H1 (cell line): Measurements from ENCODE around the gene ADA. TPM values are rescaled to one million over a fixed set of nuclear protein-coding genes. Genes with fewer than 3 reads are reported as not detected.
A peak's percentile ranks its signal among the peaks of the same experiment; 100 is the strongest.

Experiments
- CTCF ChIA-PET: fragments of 300-600 bp; sonication (Branson Sonifier 250); formaldehyde crosslinking; loops from one replicate; lab custom pipeline; 2021; ENCODE audit not compliant: partially characterized antibody; lab: Charles Lee
- POLR2A ChIA-PET: fragments of 300-600 bp; sonication (Branson Sonifier 250); formaldehyde crosslinking; loops from one replicate; lab custom pipeline; 2021; ENCODE audit warnings: inconsistent platforms; ENCODE audit not compliant: partially characterized antibody; lab: Charles Lee
- DNase-seq, 2 experiments: peaks; one replicate each; pipeline versions ENCODE4 v3.0.0 to v3.0.0-alpha.2; 2010 to 2022; ENCODE audit warnings: low spot score in 2 of 2, low read depth in 1 of 2, mixed read lengths in 1 of 2
- FAIRE-seq: peaks from 2 replicates; lab custom pipeline; 2011; peaks lifted over from hg19 to GRCh38; lab: Jason Lieb, UNC
- H2AFZ ChIP-seq: 2 replicates; pipeline ENCODE4 v1.8.1; 2012; ENCODE audit warnings: low read length, inconsistent platforms
- H2AK5ac ChIP-seq: 2 replicates; pipeline ENCODE4 v1.6.1; 2013; ENCODE audit warnings: low read depth, low read length
- H2BK120ac ChIP-seq: replicated peaks from 2 replicates; pipeline ENCODE3; 2013; ENCODE audit warnings: low read depth, low read length, inconsistent platforms
- H2BK12ac ChIP-seq: 2 replicates; pipeline ENCODE4 v1.6.1; 2013; ENCODE audit warnings: low read depth, low read length
- H2BK15ac ChIP-seq: 2 replicates; pipeline ENCODE4 v1.6.1; 2013; ENCODE audit warnings: low read length
- H2BK20ac ChIP-seq: 2 replicates; pipeline ENCODE4 v1.6.1; 2013; ENCODE audit warnings: low read length
- H2BK5ac ChIP-seq: 2 replicates; pipeline ENCODE4 v1.6.1; 2013; ENCODE audit warnings: low read depth, low read length
- H3K14ac ChIP-seq: 2 replicates; pipeline ENCODE4 v1.6.1; 2013; ENCODE audit warnings: inconsistent platforms; ENCODE audit not compliant: insufficient read length
- H3K18ac ChIP-seq: 2 replicates; pipeline ENCODE4 v1.6.1; 2013; ENCODE audit warnings: low read length; ENCODE audit errors: extremely low read depth
- H3K23ac ChIP-seq: 2 replicates; pipeline ENCODE4 v1.6.1; 2013; ENCODE audit warnings: inconsistent platforms; ENCODE audit not compliant: insufficient read length
- H3K23me2 ChIP-seq: 2 replicates; pipeline ENCODE4 v1.6.1; 2013; ENCODE audit warnings: low read depth, low read length
- H3K27ac ChIP-seq: 2 replicates; pipeline ENCODE4 v1.6.1; 2011; ENCODE audit warnings: low read depth, low read length, inconsistent platforms
- H3K27me3 ChIP-seq, 4 experiments: replicated peaks in 1 of 4; 1 replicate in 1 of 4; 2 replicates in 3 of 4; pipeline versions ENCODE4 v1.6.1 to v1.8.1; 2011 to 2013; ENCODE audit warnings: low read length in 3 of 4, mild to moderate bottlenecking in 3 of 4, inconsistent platforms in 2 of 4, mixed read lengths in 2 of 4, moderate library complexity in 1 of 4; ENCODE audit not compliant: control insufficient read depth in 3 of 4, insufficient read depth in 3 of 4; ENCODE audit errors: extremely low read depth in 1 of 4
- H3K36me3 ChIP-seq, 4 experiments: 2 replicates each; pipeline versions ENCODE4 v1.6.1 to v1.8.1; 2011 to 2013; ENCODE audit warnings: mild to moderate bottlenecking in 4 of 4, low read length in 3 of 4, moderate library complexity in 2 of 4, control low read depth in 1 of 4, inconsistent platforms in 1 of 4; ENCODE audit not compliant: insufficient read depth in 4 of 4, control insufficient read depth in 2 of 4
- H3K4ac ChIP-seq: replicated peaks from 2 replicates; pipeline ENCODE3; 2013; ENCODE audit warnings: low read length, low read depth, mixed read lengths, inconsistent platforms; ENCODE audit not compliant: insufficient read length
- H3K4me1 ChIP-seq, 4 experiments: replicated peaks in 1 of 4; 1 replicate in 1 of 4; 2 replicates in 3 of 4; pipeline versions ENCODE4 v1.6.1 to v1.8.1; 2011 to 2013; ENCODE audit warnings: low read length in 3 of 4, inconsistent platforms in 2 of 4, mixed read lengths in 1 of 4; ENCODE audit not compliant: insufficient read depth in 4 of 4, control insufficient read depth in 3 of 4
- H3K4me2 ChIP-seq, 2 experiments: 2 replicates each; pipeline versions ENCODE4 v1.6.1 to v1.8.1; 2011 to 2013; ENCODE audit warnings: low read depth in 2 of 2, low read length in 2 of 2, control low read depth in 1 of 2, inconsistent platforms in 1 of 2, mild to moderate bottlenecking in 1 of 2; ENCODE audit not compliant: insufficient read depth in 1 of 2
- H3K4me3 ChIP-seq, 4 experiments: fragments of 200-600, 300-600 bp in 1 of 4; sonication (generic), shearing (Covaris generic), sonication (Bioruptor Twin) in 1 of 4; 2 replicates each; pipeline versions ENCODE4 v1.5.1 to v1.8.1; 2011 to 2016; ENCODE audit warnings: low read length in 4 of 4, low read depth in 3 of 4, control low read depth in 2 of 4, inconsistent platforms in 2 of 4, mild to moderate bottlenecking in 2 of 4, mixed read lengths in 1 of 4, moderate library complexity in 1 of 4; ENCODE audit not compliant: insufficient read depth in 2 of 4; ENCODE audit errors: extremely low read depth in 1 of 4
- H3K56ac ChIP-seq: replicated peaks from 2 replicates; pipeline ENCODE3; 2013; ENCODE audit warnings: low read depth, mild to moderate bottlenecking, mixed read lengths, low read length, inconsistent platforms; ENCODE audit not compliant: insufficient read length
- H3K79me1 ChIP-seq: 2 replicates; pipeline ENCODE4 v1.6.1; 2013; ENCODE audit warnings: low read depth, low read length, control low read depth
- H3K79me2 ChIP-seq, 2 experiments: 2 replicates each; pipeline versions ENCODE4 v1.6.1 to v1.8.1; 2012 to 2013; ENCODE audit warnings: low read length in 2 of 2, mild to moderate bottlenecking in 2 of 2, inconsistent platforms in 1 of 2; ENCODE audit not compliant: insufficient read depth in 2 of 2, control insufficient read depth in 1 of 2
- H3K9ac ChIP-seq, 4 experiments: replicated peaks in 1 of 4; 1 replicate in 1 of 4; 2 replicates in 3 of 4; pipeline versions ENCODE4 v1.6.1 to v1.8.1; 2011 to 2013; ENCODE audit warnings: low read depth in 3 of 4, low read length in 3 of 4, control low read depth in 2 of 4, mild to moderate bottlenecking in 2 of 4, moderate library complexity in 2 of 4, inconsistent platforms in 1 of 4; ENCODE audit errors: extremely low read depth in 1 of 4
- H3K9me3 ChIP-seq, 2 experiments: 2 replicates each; pipeline versions ENCODE4 v1.6.1 to v1.8.1; 2012 to 2013; ENCODE audit warnings: mild to moderate bottlenecking in 2 of 2, moderate library complexity in 2 of 2, control low read depth in 1 of 2, inconsistent platforms in 1 of 2, low read depth in 1 of 2, low read length in 1 of 2, mixed read lengths in 1 of 2; ENCODE audit not compliant: insufficient read depth in 2 of 2
- H4K20me1 ChIP-seq, 2 experiments: replicated peaks in 1 of 2; 2 replicates each; pipeline versions ENCODE3 to v1.8.1; 2011 to 2013; ENCODE audit warnings: inconsistent platforms in 2 of 2, low read length in 2 of 2, mild to moderate bottlenecking in 1 of 2; ENCODE audit not compliant: insufficient read depth in 2 of 2, control insufficient read depth in 1 of 2
- H4K5ac ChIP-seq: 2 replicates; pipeline ENCODE4 v1.6.1; 2013; ENCODE audit warnings: low read length, low read depth, mixed read lengths, inconsistent platforms; ENCODE audit not compliant: insufficient read length
- H4K8ac ChIP-seq: 2 replicates; pipeline ENCODE4 v1.8.0; 2013; ENCODE audit warnings: mild to moderate bottlenecking, moderate library complexity, low read length, inconsistent platforms; ENCODE audit not compliant: insufficient read depth; ENCODE audit errors: extremely low read depth
- H4K91ac ChIP-seq: replicated peaks from 2 replicates; pipeline ENCODE3; 2013; ENCODE audit warnings: low read length, mixed read lengths, inconsistent platforms; ENCODE audit not compliant: insufficient read length
- HDAC6 ChIP-seq: IDR thresholded peaks from one replicate; pipeline ENCODE4 v1.7.1; 2012; ENCODE audit warnings: low read depth, mild to moderate bottlenecking, inconsistent platforms, low read length, moderate library complexity
- MAFK ChIP-seq: IDR thresholded peaks from 2 replicates; pipeline ENCODE4 v1.6.1; 2012; ENCODE audit warnings: low read depth, mild to moderate bottlenecking, improper control_type of control experiment, low read length
- RBBP5 ChIP-seq: IDR thresholded peaks from 2 replicates; pipeline ENCODE4 v1.7.1; 2012; ENCODE audit warnings: low read depth, mild to moderate bottlenecking, inconsistent platforms, low read length, moderate library complexity, borderline replicate concordance
- RNF2 ChIP-seq: fragments of 200-900, 300-1000 bp; sonication (generic); IDR thresholded peaks from 2 replicates; pipeline ENCODE4 v1.7.1; 2016; ENCODE audit warnings: borderline replicate concordance, low read depth, mild to moderate bottlenecking, antibody characterized with exemption, low read length; ENCODE audit not compliant: poor library complexity, severe bottlenecking; ENCODE audit errors: missing control alignments
- RXRA ChIP-seq: IDR thresholded peaks from 2 replicates; pipeline ENCODE4 v1.6.1; 2011; ENCODE audit warnings: low read depth, mild to moderate bottlenecking, low read length, moderate library complexity; ENCODE audit not compliant: insufficient read depth
- SIRT6 ChIP-seq: IDR thresholded peaks from one replicate; pipeline ENCODE4 v1.7.1; 2012; ENCODE audit warnings: low read length, inconsistent platforms
- TAF1 ChIP-seq: IDR thresholded peaks from 2 replicates; pipeline ENCODE4 v1.6.1; 2011; ENCODE audit warnings: mild to moderate bottlenecking, low read depth, low read length
- TEAD4 ChIP-seq: IDR thresholded peaks from 2 replicates; pipeline ENCODE4 v1.6.1; 2012; ENCODE audit warnings: low read depth, low read length, inconsistent platforms, mixed read lengths
- YY1 ChIP-seq: IDR thresholded peaks from 2 replicates; pipeline ENCODE4 v1.6.1; 2011; ENCODE audit warnings: low read depth, mild to moderate bottlenecking, low read length
- ZNF274 ChIP-seq: IDR thresholded peaks from 2 replicates; pipeline ENCODE4 v1.7.0; 2012; ENCODE audit warnings: low read length, borderline replicate concordance; ENCODE audit errors: extremely low read depth
- WGBS, 2 experiments: shearing (Covaris generic) in 1 of 2; methylation state at CpG; one replicate each; pipeline versions ENCODE4 v1.1.6 to v1.1.7; 2013 to 2015; ENCODE audit warnings: low lambda C conversion rate in 2 of 2, mixed read lengths in 2 of 2, inconsistent platforms in 1 of 2, low coverage in 1 of 2, missing lambda C conversion rate in 1 of 2; ENCODE audit not compliant: insufficient replicate concordance in 2 of 2, insufficient coverage in 1 of 2, insufficient read length in 1 of 2; ENCODE audit errors: extremely low coverage in 1 of 2, missing lambda C conversion rate in 1 of 2; 5-methylcytosine and 5-hydroxymethylcytosine counted together
- polyA plus RNA-seq, 7 experiments: library from polyadenylated mRNA; depleted of rRNA in 3 of 7; stranded (reverse) in 5 of 7; unstranded in 2 of 7; fragments of >200 nt in 5 of 7; fragments of 200-250 nt in 2 of 7; gene quantifications; 1 replicate in 5 of 7; 2 replicates in 1 of 7; 4 replicates in 1 of 7; pipeline versions ENCODE4 v1.2.1 to v1.2.3, GENCODE V29; 2011 to 2013; ENCODE audit warnings: missing spikeins in 2 of 7, mixed read lengths in 2 of 7
- total RNA-seq: library from RNA; stranded (reverse); fragmentation: NEBNext Ultra II Directional; extraction: Animal tissue kit (Norgen Biotek cat#: 25700); gene quantifications from 2 replicates; pipeline ENCODE4 v1.2.1, GENCODE V29; 2021
- TF ChIP-seq, protein P1 (sequence below), 3 experiments: IDR thresholded peaks; 1 replicate in 2 of 3; 2 replicates in 1 of 3; pipeline versions ENCODE4 v1.5.1 to v1.6.1; 2011; ENCODE audit warnings: low read length in 3 of 3, mild to moderate bottlenecking in 3 of 3, inconsistent platforms in 2 of 3, low read depth in 1 of 3, moderate library complexity in 1 of 3; ENCODE audit not compliant: insufficient read depth in 1 of 3; ENCODE audit errors: control extremely low read depth in 1 of 3

Gene ADA
- total and polyA plus RNA-seq, 2 of the 8 experiments (the other 6 are each of a cell fraction or from before 2014, with no cell fraction given), result 19.9 to 32.8 TPM

DNA sequence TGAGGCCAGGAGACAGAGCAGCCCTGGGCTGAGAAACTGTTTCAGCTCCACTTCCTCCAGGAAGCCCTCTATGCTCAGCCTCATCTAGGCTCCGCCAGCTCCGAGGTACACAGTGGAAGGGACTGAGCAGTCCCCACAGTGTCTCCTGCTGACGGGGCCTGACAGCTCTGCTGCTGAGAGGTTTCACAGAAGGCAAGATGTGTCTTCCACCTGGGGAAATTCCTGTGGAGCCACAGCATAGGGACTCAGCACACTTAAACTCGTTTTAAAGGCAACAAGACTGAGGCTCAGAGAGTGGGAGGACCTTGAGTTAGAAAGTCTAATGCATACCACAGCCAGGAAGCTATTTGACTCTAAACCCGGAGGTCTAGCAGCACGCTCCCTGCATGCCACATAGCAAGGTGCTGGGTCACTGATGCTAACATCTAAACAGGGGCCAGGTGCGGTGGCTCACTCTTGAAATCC is 6.8 kb downstream of the ADA start:
- no peak overlapping the region for H3K14ac ChIP-seq
- FAIRE-seq, result no peak
- H3K36me3 ChIP-seq, result peaks cover 0 to 2% (median 0%) of the 10 kb centered on the region in 4 experiments; a peak in 1 of 8 replicates
- H4K8ac ChIP-seq, result no peak overlapping the region
- H2BK12ac ChIP-seq, result peak overlapping the region; percentile 60
- no peak overlapping the region for H4K5ac ChIP-seq
- H3K27me3 ChIP-seq, result no peaks in the 10 kb centered on the region
- ChIA-PET CTCF (interaction anchor here (1.1 to 11.0 kb wide), 5 partner anchors 11 to 141 kb away, joined by 3 to 83 read pairs (median 5); no protein-coding TSS in a partner anchor), POLR2A (interaction anchor here (1.2 kb wide), 1 partner anchor 16 kb away, joined by 3 read pairs; no protein-coding TSS in a partner anchor)
- H3K4me2 ChIP-seq, result no peak overlapping the region
- no peak overlapping the region for H3K56ac ChIP-seq
- no peaks in the 10 kb centered on the region for H3K9me3 ChIP-seq
- H3K4ac ChIP-seq, result no peak overlapping the region
- H3K23ac ChIP-seq, result no peak overlapping the region
- H3K27ac ChIP-seq, result no peak overlapping the region
- peaks cover 17 to 42% (median 29%) of the 10 kb centered on the region in 4 experiments for H3K4me1 ChIP-seq
- no peak overlapping the region for H2BK120ac ChIP-seq
- no peak overlapping the region for H2AFZ ChIP-seq
- peak overlapping the region; percentile 100; the same call in 1 of the 2 replicates for H2BK15ac ChIP-seq
- no peak overlapping the region; the same call in 1 of the 2 replicates for H2BK20ac ChIP-seq
- H4K20me1 ChIP-seq, result no peaks in the 10 kb centered on the region
- H3K23me2 ChIP-seq, result no peaks in the 10 kb centered on the region
- H3K79me1 ChIP-seq, result 0 out of 2 replicates have a peak, but pooled peaks cover 2% of the 10 kb centered on the region
- H4K91ac ChIP-seq, result peak overlapping the region; percentile 36
- no peak for DNase-seq
- H3K4me3 ChIP-seq, result no peak overlapping the region
- WGBS, 2 experiments, result 88% methylated on average over 7 of the region's 7 CpGs; no CpG with 5 or more reads in 1 of the 2 experiments
- no peak overlapping the region; the same call in 1 of the 2 replicates for H2BK5ac ChIP-seq
- no peak overlapping the region for H3K9ac ChIP-seq
- no peaks in the 10 kb centered on the region for H3K79me2 ChIP-seq
- H2AK5ac ChIP-seq, result peak overlapping the region; percentile 98
- H3K18ac ChIP-seq, result peak overlapping the region; percentile 42; the same call in 1 of the 2 replicates
- TF ChIP-seq ZNF274, result no peak
- no peak for TF ChIP-seq SIRT6
- no peak for TF ChIP-seq RXRA
- TF ChIP-seq, protein P1, sequence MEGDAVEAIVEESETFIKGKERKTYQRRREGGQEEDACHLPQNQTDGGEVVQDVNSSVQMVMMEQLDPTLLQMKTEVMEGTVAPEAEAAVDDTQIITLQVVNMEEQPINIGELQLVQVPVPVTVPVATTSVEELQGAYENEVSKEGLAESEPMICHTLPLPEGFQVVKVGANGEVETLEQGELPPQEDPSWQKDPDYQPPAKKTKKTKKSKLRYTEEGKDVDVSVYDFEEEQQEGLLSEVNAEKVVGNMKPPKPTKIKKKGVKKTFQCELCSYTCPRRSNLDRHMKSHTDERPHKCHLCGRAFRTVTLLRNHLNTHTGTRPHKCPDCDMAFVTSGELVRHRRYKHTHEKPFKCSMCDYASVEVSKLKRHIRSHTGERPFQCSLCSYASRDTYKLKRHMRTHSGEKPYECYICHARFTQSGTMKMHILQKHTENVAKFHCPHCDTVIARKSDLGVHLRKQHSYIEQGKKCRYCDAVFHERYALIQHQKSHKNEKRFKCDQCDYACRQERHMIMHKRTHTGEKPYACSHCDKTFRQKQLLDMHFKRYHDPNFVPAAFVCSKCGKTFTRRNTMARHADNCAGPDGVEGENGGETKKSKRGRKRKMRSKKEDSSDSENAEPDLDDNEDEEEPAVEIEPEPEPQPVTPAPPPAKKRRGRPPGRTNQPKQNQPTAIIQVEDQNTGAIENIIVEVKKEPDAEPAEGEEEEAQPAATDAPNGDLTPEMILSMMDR (IDR thresholded peaks at IDR 0.05; ENCODE audit: control extremely low read depth in 1 of 3, insufficient read depth in 1 of 3, low read depth in 1 of 3, low read length in 3 of 3), result no peak
- TF ChIP-seq RNF2, result no peak
- TF ChIP-seq TAF1, result no peak
- TF ChIP-seq RBBP5, result no peak
- TF ChIP-seq MAFK, result no peak
- no peak for TF ChIP-seq YY1
- no peak for TF ChIP-seq TEAD4
- no peak for TF ChIP-seq HDAC6
